NCI-H526 (cell line): ENCODE measurements around the gene PTPRN2.
A peak's percentile ranks its signal among the peaks of the same experiment; 100 is the strongest.

Experiments
- DNase-seq, 2 experiments: peaks; one replicate each; lab custom pipeline; 2025; lab: John Stamatoyannopoulos, UW

Gene PTPRN2

DNA sequence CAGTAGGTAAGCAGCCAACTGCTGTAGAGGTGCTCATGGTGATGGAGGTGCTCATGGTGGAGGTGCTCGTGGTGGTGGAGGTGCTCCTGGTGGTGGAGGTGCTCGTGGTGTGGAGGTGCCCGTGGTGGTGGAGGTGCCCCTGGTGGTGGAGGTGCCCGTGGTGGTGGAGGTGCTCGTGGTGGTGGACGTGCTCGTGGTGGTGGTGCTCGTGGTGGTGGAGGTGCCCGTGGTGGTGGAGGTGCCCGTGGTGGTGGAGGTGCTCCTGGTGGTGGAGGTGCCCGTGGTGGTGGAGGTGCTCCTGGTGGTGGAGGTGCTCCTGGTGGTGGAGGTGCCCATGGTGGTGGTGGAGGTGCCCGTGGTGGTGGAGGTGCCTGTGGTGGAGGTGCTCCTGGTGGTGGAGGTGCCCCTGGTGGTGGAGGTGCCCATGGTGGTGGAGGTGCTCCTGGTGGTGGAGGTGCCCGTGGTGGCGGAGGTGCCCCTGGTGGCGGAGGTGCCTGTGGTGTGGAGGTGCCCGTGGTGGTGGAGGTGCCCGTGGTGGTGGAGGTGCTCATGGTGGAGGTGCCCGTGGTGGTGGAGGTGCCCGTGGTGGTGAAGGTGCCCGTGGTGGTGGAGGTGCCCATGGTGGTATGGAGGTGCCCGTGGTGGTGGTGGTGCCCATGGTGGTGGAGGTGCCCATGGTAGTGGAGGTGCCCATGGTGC, 517.3 kb downstream of the PTPRN2 start:
- no peak for DNase-seq

DNA sequence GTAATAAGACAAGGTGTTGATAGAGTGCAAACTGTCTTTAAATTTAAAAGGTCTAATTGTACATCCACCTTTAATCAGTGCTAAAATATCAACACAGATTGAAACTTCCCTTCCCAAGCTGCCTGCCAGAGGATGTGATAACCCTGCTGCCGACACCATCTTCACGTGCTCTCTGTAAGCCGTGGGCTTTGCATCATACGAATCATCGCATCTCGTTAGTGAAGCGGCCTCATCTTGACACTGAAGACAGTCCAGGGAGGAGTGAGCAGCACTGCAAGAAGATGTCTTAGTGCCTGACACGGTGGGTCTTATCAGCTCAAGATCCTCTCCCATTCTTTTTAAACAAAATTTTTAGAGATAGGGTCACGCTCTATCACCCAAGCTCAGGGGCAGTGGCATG, 518.8 kb downstream of the PTPRN2 start:
- no peak for DNase-seq

DNA sequence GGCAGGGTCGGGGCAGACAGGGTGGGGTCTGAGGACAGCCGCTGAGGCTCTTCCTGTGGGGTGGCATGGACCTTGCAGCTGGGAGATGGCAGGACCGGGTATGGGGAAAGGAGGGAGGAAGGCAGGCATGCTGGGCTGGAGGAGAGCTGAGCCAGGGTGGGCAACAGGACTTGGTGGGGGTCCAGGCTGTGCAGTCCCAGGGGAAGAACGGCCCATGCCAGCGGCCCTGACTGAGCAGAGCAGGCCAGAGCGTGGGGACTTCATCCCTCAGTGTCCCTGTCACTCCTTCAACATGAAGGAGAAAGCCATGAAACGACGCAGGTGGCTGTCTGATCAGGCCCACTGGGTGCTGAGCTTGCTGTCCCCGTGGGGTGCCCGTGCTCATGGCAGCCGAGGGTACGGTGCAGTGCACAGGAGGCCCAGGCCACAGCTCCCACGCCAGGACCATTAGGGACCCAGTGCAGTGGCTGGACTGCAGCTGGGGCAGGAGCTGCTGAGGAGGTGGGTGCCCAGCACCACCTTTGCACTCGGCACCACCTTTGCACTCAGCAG, 519.6 kb downstream of the PTPRN2 start:
- DNase-seq: no peak

DNA sequence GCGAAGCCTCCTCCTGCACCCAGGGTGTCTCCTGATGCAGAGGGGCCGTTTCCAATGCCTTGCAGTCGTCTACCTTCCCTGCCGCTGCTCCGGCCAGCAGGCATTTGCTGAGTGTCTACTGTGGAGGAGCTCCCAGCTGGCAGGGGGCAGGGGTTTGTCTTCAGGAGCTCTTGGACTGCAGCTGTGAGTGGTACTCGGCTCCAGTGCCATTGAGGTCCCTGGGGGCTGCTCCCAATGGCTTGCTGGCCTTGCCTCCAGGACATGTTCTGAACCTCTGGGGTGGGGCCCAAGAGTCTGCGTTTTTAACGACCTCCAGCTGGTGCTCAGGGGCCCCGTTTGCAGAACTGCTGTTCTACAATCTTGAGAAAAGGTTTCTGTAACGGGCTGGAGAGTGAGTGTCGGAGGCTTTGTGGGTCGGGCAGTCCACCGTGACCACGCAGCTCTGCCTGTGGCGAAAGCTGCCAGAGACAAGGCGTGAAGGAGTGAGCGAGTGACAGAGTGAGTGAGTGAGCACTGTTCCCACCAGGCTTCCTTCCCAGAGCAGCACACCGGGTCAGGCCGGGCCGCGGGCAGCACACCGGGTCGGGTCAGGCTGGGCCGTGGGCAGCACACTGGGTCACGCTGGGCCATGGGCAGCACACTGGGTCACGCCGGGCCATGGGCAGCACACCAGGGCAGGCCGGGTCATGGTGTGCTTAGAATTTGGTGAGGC, 520.2 kb downstream of the PTPRN2 start:
- DNase-seq: no peak

DNA sequence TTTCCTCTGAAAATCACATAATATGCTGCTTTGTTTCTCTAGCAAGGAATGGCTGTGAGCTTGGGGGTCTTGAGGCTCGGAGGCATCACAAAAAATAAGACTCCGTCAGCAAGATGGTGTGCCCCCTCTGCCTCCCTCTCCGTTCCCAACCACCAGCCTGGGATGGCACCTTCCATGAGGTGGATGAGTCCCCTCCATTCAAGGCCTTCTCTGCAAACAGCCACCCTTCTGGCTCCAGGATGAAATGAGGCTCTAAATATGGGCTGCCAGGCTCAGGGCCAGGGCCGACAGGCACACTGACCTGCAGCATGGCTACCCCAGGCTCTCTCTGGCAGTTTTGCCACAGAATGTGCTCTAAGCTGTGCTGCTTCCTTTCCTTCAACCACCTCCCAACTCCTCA, 521.5 kb downstream of the PTPRN2 start:
- no peak for DNase-seq

DNA sequence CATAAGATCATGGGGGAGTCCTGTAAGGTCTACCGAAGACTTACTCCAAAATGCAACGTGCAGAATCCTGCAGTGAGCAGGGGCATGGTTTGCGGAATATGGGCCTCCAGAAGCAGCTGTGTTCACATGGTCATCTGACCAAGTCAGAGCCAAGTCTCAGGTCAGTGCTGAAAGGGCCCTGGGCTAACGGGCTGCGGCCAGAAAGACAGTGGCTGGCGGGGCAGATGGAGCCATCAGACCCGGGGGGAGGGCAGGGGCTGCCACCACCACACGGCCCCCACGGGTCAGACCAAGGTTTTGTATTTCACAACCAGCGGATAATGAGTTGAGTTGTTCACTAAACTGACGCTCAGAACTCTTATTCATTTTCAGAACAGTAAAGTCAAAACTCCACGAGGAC, 522.3 kb downstream of the PTPRN2 start:
- DNase-seq: no peak

DNA sequence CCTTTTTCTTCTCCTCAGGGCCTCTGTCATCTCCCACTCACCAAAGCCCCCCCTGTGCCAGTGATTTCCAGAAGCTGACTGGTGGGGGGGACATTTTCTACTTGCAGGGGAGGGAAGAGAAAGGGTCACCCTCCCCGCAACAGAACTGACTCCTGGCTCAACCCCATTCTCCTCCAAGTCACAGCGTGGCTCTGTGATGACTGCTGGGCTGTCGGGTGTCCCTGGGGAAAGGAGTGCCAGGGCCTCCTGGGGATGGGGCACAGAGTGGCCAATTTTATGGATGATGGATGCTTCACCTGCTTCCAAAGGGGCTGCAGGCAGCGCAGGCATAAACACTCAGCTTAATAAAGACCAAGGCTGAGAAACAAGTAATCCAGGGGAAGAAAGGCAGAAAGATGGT, 523.0 kb downstream of the PTPRN2 start:
- DNase-seq: no peak

DNA sequence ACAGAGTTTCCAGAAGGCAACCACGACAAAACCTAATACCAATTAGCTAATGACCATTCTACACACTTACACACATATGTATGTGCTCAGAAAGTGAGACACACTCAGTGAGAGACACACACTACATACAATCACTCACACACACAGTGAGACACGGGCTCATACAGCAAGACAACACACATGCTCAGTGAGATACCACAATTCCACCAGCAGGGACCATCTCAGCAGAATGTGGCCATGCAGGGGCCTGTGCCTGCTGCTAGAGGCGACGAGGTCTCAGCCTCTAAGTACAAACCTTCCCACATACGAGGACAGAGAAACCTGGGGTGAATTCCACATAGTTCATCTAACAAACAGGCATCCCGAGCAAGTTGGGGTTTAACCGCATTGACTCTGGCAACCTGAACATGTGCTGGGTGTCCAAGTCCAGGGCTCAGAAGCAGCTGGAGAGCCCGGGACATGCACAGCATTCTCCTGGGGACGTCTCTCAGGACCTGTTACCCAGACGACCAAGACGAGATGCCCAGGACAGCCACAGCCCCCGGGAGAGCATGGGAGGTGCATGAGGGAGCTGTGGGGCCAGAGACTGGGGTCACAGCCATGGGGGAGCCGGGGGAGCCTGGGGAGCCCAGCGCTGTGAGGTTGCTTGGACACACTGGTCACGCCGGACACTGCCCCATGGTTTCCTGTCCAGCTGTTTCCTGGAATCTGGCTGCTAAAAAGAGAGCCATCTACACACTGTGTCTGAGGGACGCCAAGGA, 523.6 kb downstream of the PTPRN2 start:
- DNase-seq: no peak

DNA sequence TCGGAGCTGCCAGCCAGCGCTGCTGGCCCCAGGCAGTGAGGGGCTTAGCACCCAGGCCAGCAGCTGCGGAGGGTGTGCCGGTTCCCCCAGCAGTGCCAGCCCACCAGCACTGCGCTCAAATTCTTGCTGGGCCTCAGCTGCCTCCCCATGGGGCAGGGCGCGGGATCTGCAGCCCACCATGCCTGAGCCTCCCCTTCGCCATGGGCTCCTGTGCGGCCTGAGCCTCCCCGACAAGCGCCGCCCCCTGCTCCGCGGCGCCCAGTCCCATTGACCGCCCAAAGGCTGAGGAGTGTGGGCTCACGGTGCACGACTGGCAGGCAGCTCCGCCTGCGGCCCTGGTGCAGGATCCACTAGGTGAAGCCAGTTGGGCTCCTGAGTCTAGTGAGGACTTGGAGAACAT, 525.0 kb downstream of the PTPRN2 start:
- DNase-seq: no peak

DNA sequence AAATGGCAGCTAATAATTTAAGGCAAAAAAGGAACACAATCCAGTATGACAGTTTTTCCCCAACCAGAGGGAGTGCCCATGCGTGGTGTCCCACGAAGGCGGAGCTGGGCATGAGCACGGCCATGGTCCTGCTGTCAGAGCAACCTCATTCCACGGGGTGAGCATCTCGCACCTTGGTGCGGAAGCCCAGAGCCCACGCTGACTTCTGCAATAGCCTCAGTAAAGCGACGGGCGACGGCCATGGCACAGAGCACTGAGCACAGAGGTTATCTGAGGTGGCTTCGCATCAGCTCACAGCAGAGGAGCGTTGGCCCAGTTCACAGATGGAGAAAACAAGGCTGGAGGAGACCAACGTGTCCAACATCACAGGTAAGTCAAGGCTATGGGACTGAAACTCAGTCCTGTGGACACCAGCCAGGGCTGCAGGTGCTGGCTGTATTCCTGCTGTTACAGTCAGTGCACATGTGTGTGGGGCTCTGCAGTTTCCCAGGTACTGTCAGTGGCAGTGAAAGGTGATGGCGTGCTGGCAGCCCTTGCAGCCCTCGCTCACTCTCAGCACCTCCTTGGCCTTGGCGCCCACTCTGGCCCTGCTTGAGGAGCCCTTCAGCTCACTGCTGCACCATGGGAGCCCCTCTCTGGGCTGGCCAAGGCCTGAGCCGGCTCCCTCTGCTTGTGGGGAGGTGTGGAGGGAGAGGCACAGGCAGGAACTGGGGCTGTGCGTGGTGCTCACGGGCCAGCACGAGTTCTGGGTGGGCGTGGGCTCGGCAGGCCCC, 525.6 kb downstream of the PTPRN2 start:
- DNase-seq: no peak

DNA sequence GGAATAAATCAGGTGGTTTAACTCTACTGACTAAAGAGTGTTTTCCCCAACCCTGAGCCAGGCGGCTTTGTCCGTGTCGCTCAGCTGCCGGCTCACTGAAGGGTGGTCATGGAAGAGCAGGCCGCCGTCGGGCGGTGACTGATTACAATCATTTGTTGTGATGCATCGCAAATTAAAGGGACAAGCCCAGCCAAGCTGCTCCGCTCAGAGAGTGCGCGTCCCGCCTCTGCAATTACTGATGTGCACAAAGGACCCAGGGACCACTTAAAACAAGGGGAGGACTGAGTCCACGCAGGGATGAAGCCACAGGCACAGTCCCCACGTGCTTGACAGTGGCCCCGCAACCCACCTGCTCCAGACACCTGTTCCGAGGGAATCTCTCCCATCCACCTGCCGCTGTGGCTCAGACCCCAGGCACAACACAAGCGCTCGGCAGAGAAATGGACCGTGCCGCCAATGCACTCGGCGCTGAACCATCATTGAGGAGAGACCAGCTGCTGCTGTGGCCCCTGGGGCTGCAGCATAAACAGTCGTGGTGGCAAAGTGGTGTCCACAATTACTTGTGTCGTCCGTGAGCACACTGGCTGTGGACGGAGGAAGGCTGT, 526.5 kb downstream of the PTPRN2 start:
- DNase-seq: no peak

DNA sequence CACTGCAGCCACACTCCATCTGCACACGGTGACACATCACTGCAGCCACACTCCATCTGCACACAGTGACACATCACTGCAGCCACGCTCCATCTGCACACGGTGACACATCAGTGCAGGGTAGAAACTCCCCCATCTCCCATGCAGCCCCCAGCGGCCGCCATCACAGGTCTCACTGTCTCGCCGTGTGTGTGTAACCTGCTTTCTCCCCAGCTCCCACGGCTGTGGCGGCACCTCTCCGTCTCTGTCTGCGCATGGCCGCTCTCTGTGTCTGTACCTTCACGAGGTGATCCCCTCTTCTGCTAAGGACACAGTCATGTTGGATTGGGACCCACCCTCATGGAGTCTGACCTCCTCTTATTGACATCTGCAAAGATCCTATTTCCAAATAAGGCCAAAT, 527.4 kb downstream of the PTPRN2 start:
- DNase-seq: no peak

DNA sequence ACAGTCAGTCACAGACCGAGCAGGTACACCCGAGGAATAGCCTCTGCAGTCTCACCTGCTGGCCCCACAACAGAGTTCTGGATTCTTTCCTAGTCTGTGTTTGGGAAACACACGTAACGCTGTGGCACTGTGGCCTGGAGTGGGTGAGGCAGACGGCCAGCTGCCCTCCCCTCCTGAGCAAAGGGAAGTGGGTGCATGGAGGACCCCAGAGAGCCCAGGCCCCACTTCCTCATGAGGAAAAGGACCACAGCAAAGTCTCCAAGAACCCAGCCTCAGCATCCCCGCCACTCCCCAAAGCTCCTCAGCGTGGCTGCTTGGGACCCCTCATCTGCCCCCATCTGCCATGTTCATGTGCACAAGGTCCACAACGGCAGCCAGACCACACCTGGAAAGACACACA, 530.2 kb downstream of the PTPRN2 start:
- no peak for DNase-seq

DNA sequence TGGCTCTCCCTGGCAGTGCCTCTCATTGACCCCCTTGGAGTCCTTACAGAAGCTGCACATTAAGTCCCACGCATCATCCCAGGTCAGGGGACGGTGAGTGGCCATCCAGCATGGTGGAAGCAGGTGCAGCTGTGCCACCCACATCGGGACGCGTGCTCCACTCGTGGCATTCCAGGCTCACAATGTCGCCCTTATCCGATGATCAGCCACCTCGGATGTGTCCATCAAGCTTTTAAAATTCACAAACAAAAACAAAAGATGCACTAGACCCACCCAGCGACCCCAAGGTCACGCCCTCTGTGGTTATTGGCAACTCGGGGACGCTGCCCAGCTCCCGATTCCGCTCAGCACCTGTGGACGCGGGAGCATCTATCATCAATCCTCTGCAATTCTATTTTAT, 530.9 kb downstream of the PTPRN2 start:
- no peak for DNase-seq

DNA sequence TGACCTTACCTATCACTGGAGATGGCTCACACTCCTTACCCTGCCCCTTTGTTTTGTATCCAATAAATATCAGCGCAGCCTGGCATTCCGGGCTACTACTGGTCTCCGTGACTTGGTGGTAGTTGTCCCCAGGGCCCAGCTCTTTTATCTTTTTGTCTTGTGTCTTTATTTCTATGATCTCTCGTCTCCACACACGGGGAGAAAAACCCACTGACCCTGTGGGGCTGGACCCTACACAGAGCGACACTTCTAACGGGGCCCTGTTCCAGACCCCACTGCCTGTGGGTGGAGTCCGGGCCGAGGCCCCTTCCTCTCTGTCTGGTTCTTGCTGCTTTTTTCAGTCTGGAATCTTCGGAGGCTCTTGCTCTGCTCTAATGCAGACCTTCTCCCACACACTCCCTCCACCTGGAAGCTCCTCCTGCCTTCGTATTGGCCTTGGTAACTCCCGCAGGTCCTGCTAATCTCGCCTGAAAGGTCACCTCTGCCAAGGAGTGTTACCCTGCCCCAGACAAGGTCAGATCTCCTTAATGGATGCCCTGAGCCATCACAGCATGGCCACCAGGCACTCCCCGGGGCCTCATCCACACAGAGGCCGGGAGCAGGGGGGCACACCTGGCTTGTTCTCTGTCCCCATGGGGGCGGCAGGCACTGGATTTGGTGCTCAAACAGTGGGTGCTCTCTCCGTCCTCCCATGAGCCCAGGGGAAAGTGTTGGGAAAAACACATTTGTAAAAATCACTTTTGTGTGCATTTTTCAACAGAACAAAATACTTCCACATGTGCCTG, 531.7 kb downstream of the PTPRN2 start:
- no peak for DNase-seq

DNA sequence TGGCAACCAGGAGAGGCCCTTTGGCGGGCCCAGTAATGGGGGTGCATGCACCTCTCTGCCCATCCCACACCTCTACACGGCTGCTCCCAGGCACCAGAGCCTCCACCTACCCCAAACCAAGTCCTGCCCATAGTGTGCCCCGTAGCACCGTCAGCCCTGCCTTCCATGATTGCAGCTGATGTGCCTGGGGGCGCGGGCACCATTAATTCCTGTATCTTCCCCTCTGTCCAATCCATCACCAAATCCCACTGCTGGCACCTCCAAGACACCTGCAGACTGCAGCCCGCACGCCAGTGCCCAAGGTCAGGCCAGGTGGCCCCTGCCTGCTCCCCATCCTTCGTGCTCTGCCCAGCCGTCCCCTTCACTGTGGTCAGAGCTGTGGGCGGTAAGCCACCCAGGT, 533.0 kb downstream of the PTPRN2 start:
- DNase-seq: no peak

DNA sequence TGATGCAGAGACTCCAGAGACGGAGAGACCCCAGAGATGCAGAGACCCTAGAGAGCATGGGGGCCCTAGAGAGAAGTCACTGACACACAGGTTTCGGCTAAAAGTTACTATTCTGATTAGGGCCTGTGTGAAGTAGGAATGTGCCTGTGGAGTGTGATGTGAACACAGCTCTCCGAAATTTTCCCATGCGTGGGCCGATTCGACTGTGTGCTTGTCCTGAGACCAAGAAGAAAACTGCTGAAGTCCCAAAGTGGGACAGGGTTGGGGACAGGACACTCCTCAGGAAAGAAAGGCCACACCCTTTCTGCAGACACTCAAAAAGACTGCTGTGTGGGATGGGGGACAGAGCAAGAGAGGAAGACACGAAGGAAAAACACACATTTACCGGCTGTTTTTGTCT, 533.5 kb downstream of the PTPRN2 start:
- DNase-seq: no peak

DNA sequence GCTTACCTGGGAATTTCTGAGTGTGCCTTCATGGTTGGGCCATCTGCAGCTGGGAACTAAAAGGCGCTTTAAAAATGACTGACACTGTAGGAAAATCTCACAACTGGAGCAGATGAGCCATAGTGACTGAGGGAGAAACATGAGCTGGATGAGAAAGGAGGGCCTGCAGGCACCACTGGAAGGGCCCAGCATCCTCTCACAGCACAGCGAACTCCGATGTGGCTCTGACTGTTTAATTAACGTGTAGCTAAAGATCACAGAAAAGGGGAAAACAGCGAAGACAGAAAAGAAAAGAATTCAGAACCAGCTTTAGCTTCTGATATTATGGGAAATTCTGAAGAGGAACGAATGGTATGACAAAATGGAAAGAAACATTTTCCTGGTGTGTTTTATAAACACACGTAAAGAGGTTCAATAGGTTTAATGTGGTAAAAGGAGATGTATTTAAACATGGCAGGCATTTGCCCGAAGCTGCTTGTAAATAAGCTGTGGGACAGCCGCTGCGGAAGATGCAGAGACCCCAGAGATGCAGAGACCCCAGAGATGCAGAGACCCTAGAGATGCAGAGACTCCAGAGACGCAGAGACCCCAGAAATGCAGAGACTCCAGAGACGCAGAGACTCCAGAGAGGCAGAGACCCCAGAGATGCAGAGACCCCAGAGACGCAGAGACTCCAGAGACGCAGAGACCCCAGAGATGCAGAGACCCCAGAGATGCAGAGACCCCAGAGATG, 534.3 kb downstream of the PTPRN2 start:
- DNase-seq: peak; percentile 94 to 98

DNA sequence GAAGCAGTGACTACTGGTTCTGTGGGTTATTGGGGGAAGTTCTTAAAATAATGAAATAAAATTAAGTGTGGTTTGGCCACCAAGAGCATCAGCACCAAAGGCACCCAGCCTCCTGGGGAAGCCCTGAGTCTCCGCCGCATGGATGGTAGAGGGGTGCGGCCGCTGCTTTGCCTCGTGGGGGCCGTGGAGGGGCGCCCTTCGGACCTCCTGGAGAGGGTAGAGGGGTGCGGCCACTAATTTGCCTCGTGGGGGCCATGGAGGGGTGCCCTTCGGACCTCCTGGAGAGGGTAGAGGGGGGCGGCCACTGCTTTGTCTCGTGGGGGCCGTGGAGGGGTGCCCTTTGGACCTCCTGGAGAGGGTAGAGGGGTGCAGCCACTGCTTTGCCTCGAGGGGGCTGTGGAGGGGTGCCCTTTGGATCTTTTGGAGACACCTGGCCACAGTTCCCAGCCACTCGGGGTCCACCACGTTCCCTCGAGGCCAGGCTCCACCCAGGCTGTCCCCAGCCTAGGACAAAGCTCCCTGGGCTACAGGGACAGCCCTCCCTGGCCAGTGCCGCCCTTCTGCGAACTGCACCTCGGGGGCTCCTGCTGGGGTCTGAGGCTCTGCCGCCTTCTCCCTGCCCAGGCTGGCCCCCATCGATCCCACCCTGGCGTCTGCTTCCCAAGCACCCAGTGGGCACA, 535.1 kb downstream of the PTPRN2 start:
- no peak for DNase-seq

DNA sequence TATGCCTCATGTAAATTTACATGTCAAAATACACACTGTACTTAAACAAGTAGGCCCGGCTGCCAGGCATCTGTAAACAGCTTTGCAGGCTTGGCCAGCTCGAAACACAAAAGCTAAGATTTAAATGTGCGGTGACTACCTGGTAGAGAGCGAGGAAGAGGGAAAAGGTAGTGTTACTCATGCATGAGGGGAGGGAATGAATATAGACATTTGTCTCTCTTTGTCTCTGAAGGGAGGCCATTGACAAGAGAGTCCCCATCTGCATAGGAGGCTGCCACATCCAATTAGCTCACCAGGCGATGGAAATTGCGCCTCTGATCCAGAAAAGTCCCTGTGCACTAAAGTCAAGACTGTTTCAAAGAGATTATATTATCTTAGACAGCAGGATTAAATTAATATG, 535.8 kb downstream of the PTPRN2 start:
- peak; percentile 92 to 93 for DNase-seq
